AG04450 (cell line): Measurements from ENCODE around the gene CGB5. TPM values are rescaled to one million over a fixed set of nuclear protein-coding genes. Genes with fewer than 3 reads are reported as not detected.
"Not testable (repeated sequence)": the region's sequence is repeated elsewhere in the genome, so short reads cannot be mapped to it uniquely, and the experiment has no call there.

Experiments
- CTCF ChIA-PET: fragments of 300-600, 350-600 bp; formaldehyde crosslinking; extraction: SDS; loops from one replicate; lab custom pipeline; 2022; ENCODE audit warnings: antibody characterized with exemption, inconsistent platforms; lab: Charles Lee
- POLR2A ChIA-PET: fragments of 350-600 bp; formaldehyde crosslinking; extraction: SDS; loops from one replicate; lab custom pipeline; 2021; ENCODE audit warnings: antibody characterized with exemption, inconsistent platforms; lab: Yijun Ruan, JAX
- DNase-seq: peaks from one replicate; pipeline ENCODE4 v3.0.0-alpha.2; 2011; ENCODE audit warnings: low read depth, low spot score
- H3K27ac ChIP-seq: one replicate; pipeline ENCODE4 v1.5.1; 2012; ENCODE audit warnings: low read depth, low read length, control low read depth
- H3K27me3 ChIP-seq: one replicate; pipeline ENCODE4 v1.6.0; 2012; ENCODE audit warnings: low read length; ENCODE audit not compliant: control insufficient read depth, insufficient read depth
- H3K4me3 ChIP-seq: 2 replicates; pipeline ENCODE4 v1.5.1; 2011; ENCODE audit warnings: mild to moderate bottlenecking, low read depth, low read length, control low read depth
- H3K9me3 ChIP-seq: 2 replicates; pipeline ENCODE4 v1.5.1; 2012; ENCODE audit warnings: low read length; ENCODE audit not compliant: control insufficient read depth, insufficient read depth
- polyA minus RNA-seq: library from RNA; depleted of rRNA, polyadenylated mRNA; stranded (reverse); fragments of >200 nt; gene quantifications from 2 replicates; pipeline ENCODE4 v1.2.3, GENCODE V29; 2011; rRNA and poly(A)+ RNA removed
- polyA plus RNA-seq: library from polyadenylated mRNA; depleted of rRNA; stranded (reverse); fragments of >200 nt; gene quantifications from 2 replicates; pipeline ENCODE4 v1.2.3, GENCODE V29; 2011; rRNA removed
- TF ChIP-seq, protein P1 (sequence below): IDR thresholded peaks from 2 replicates; pipeline ENCODE4 v1.5.1; 2011; ENCODE audit warnings: low read depth, low read length, control low read depth, inconsistent platforms

Gene CGB5
- polyA plus RNA-seq (not detected in 2 replicates), polyA minus RNA-seq (not detected in 2 replicates)

DNA sequence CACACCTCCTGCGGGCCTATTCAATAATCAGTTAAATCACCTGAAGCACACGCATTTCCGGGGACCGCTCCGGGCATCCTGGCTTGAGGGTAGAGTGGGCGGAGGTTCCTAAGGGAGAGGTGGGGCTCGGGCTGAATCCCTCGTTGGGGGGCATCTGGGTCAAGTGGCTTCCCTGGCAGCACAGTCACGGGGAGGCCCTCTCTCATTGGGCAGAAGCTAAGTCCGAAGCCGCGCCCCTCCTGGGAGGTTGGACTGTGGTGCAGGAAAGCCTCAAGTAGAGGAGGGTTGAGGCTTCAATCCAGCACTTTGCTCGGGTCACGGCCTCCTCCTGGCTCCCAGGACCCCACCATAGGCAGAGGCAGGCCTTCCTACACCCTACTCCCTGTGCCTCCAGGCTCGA, at the start of gene CGB5:
Gene CGB5, plus strand, starts transcription at position 301 of the 400 bp plus-strand sequence. CDS start 362 bp downstream, outside the sequence.
- H3K27me3 ChIP-seq, result not testable (repeated sequence)

DNA sequence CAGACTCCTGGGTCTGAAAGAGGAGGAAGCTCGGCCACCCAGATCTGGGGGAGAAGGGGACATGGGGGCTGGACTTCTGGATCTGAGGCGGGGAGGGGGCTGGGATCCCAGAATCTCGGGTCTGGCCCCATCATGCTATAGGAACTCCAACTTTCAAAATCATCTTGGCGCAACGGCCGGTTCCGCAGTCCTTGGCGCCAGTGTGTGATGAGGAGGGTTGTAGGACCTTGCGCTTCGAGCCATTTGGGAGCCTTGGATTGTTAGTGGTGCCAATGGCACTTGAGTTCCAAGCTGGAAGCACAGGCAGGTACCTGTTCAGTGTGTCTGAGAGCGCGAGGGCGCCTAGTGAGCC, 49.6 kb upstream of the CGB5 start:
- ChIA-PET CTCF (interaction anchor here (0.6 to 3.0 kb wide), 25 partner anchors 8 to 268 kb away, joined by 3 to 61 read pairs (median 7); partner anchors contain the start of genes CGB7 and LHB), POLR2A (interaction anchor here (0.7 to 3.0 kb wide), 9 partner anchors 15 to 375 kb away, joined by 3 to 22 read pairs (median 4); partner anchors contain the start of genes FTL, PPP1R15A, RPL18 and SPHK2)
- Histone ChIP-seq H3K9me3 (no peaks in the 10 kb centered on the region), H3K4me3 (peak overlapping the region; percentile 95), H3K27me3 (no peaks in the 10 kb centered on the region), H3K27ac (peak overlapping the region; percentile 34)
- TF ChIP-seq, protein P1, sequence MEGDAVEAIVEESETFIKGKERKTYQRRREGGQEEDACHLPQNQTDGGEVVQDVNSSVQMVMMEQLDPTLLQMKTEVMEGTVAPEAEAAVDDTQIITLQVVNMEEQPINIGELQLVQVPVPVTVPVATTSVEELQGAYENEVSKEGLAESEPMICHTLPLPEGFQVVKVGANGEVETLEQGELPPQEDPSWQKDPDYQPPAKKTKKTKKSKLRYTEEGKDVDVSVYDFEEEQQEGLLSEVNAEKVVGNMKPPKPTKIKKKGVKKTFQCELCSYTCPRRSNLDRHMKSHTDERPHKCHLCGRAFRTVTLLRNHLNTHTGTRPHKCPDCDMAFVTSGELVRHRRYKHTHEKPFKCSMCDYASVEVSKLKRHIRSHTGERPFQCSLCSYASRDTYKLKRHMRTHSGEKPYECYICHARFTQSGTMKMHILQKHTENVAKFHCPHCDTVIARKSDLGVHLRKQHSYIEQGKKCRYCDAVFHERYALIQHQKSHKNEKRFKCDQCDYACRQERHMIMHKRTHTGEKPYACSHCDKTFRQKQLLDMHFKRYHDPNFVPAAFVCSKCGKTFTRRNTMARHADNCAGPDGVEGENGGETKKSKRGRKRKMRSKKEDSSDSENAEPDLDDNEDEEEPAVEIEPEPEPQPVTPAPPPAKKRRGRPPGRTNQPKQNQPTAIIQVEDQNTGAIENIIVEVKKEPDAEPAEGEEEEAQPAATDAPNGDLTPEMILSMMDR, result no peak
- no peak for DNase-seq

More for the DNA sequence above, at the start of gene CGB5:
- H3K27ac ChIP-seq, CTCF ChIA-PET, H3K9me3 ChIP-seq, POLR2A ChIA-PET, DNase-seq, H3K4me3 ChIP-seq: not testable (repeated sequence)

DNA sequence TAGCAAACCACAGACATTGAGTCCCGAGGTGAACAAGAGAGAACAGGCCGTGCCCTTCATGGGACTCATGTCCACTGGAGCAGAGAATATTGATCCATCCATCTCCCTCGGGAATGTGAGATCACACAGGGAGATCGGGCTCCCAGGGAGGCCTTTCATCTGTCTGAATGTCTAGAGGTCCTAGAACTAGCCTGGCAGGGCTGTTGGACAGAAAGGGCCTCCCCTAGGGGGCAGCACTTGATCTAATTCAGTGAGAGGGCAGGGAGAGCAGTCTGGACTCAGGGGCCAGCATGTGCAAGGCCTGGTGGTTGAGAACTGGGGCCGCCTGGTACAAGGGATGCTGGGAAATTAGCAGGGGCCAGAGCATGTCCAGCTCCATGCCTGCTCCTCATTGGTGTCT, 45.7 kb upstream of the CGB5 start:
- H3K27me3 ChIP-seq, result no peaks in the 10 kb centered on the region
- POLR2A ChIA-PET, result interaction anchor here (0.7 to 0.8 kb wide), 2 partner anchors 84 to 126 kb away, joined by 3 to 4 read pairs; partner anchors contain the start of gene PPP1R15A
- H3K27ac ChIP-seq, result no peak overlapping the region
- H3K9me3 ChIP-seq, result no peaks in the 10 kb centered on the region
- no peak for DNase-seq
- TF ChIP-seq, protein P1, result peak; percentile 55
- CTCF ChIA-PET, result interaction anchor here (0.7 to 3.5 kb wide), 12 partner anchors 10 to 210 kb away, joined by 3 to 28 read pairs (median 4); a partner anchor contains a TSS
- no peak overlapping the region for H3K4me3 ChIP-seq

DNA sequence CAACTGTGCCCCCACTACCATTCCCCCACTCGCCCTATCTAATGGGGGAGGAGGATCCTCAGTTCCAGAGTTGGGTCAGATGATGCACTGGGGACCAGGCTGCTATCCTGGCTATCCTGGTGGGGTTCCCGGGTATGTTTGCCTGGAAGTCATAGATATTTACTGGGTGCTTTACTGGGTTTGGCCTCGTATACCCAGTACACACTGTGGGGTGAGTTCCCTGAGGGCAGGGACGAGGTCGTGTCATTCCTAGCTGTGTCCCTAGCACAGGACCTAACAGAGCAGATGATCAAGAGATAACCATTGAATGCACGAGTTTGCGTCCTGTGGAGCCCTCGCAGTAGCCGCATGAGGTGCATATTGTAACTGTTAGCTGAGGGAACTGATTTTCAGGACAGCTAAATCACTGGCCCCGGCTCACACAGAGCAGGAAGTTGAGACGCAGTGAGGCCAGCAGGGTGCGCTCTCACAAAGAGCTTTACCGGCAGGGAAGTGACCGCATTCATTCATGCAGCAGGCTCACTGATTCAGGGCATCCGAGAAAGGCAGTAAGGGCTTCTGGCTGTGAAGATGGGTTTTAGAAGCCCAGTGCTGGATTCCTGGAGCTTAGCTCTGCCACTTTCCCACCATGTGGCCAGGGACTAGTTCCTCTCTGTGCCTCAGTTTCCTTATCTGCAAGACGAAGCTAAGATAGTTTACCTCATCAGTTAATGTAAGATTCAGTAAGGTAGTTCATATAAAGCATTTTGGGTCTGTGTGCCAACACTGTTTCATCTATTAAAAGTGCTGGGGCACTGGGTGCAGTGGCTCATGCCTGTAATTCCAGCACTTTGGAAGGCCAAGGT, 43.9 kb upstream of the CGB5 start:
- H3K9me3 ChIP-seq, result no peaks in the 10 kb centered on the region
- TF ChIP-seq, protein P1, result peak; percentile 85
- no peaks in the 10 kb centered on the region for H3K27me3 ChIP-seq
- ChIA-PET POLR2A (interaction anchor here (0.6 kb wide), 2 partner anchors 18 to 128 kb away, joined by 3 read pairs; partner anchors contain the start of gene PPP1R15A), CTCF (interaction anchor here (0.6 to 3.5 kb wide), 27 partner anchors 9 to 538 kb away, joined by 3 to 30 read pairs (median 4); partner anchors contain the start of gene CGB7)
- H3K4me3 ChIP-seq, result no peak overlapping the region
- peak; percentile 43 for DNase-seq
- no peak overlapping the region for H3K27ac ChIP-seq

DNA sequence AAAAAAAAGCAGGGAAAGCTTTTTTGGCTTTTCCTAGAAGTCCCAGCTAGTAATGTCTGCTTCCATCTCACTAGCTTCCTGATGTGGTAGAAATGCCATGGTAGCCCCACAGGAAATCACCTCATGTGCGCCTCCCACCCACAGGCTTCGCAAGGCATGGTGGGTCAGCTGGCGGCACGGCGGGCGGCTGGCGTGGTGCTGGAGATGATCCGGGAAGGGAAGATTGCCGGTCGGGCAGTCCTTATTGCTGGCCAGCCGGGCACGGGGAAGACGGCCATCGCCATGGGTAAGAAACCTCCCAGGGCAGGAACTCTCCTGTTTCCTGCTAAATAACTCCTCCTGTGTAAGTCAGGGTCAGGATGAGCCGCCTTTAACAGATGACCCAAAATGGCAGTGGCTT, 39.5 kb upstream of the CGB5 start:
- no peak for DNase-seq
- CTCF ChIA-PET, result interaction anchor here (0.6 to 2.2 kb wide), 5 partner anchors 10 to 195 kb away, joined by 3 to 15 read pairs (median 3); partner anchors contain the start of genes GYS1 and RUVBL2
- TF ChIP-seq, protein P1, result no peak
- POLR2A ChIA-PET, result interaction anchor here (1.0 to 1.1 kb wide), 2 partner anchors 11 to 195 kb away, joined by 3 read pairs; partner anchors contain the start of gene GYS1
- no peak overlapping the region for H3K27ac ChIP-seq
- no peak overlapping the region for H3K4me3 ChIP-seq
- H3K27me3 ChIP-seq, result no peaks in the 10 kb centered on the region
- no peaks in the 10 kb centered on the region; the same call in 1 of the 2 replicates for H3K9me3 ChIP-seq
